GM13977 (cell line): ENCODE measurements around the gene PXK.

Source experiments
- DNase-seq: peaks from one replicate; pipeline ENCODE4 v3.0.0; 2012; ENCODE audit warnings: low spot score
- in situ Hi-C: fragments of 300-500 bp; cut with MboI; formaldehyde crosslinking; loops from one replicate; pipeline ENCODE4 v1.12.0; 2022; ENCODE audit warnings: low sequenced_read_pairs, low pct_unique_long_range_greater_than_20kb, mixed read lengths, inconsistent platforms; ENCODE audit not compliant: unreplicated experiment
- TF ChIP-seq, protein P1 (sequence below): IDR thresholded peaks from 2 replicates; pipeline ENCODE4 v1.5.1; 2012; ENCODE audit warnings: mild to moderate bottlenecking, control low read depth; ENCODE audit not compliant: insufficient read depth; ENCODE audit errors: extremely low read depth, missing control alignments

The PXK gene

DNA sequence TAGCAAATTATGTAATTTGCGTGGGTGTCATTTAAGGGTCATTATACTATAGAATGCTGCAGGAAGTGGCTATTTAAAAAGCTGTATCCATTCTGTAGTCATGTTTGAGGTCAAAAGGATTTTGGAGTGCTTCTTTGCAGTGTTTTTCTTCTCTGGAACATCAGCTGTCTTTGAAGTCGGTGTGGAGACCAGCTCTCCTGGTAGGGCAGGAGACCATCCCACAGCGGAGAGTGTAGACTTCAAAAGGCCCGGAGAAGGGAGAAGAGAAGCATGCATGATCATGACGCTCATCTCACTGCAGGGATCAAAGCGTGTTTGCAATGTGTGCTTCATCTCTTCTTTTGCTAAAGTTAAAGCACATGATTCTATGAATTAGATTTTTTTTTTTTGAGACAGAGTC is 19.9 kb downstream of the PXK start:
- in situ Hi-C loops = no loop called here
- TF ChIP-seq, protein P1, sequence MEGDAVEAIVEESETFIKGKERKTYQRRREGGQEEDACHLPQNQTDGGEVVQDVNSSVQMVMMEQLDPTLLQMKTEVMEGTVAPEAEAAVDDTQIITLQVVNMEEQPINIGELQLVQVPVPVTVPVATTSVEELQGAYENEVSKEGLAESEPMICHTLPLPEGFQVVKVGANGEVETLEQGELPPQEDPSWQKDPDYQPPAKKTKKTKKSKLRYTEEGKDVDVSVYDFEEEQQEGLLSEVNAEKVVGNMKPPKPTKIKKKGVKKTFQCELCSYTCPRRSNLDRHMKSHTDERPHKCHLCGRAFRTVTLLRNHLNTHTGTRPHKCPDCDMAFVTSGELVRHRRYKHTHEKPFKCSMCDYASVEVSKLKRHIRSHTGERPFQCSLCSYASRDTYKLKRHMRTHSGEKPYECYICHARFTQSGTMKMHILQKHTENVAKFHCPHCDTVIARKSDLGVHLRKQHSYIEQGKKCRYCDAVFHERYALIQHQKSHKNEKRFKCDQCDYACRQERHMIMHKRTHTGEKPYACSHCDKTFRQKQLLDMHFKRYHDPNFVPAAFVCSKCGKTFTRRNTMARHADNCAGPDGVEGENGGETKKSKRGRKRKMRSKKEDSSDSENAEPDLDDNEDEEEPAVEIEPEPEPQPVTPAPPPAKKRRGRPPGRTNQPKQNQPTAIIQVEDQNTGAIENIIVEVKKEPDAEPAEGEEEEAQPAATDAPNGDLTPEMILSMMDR = no peak
- DNase-seq = no peak

DNA sequence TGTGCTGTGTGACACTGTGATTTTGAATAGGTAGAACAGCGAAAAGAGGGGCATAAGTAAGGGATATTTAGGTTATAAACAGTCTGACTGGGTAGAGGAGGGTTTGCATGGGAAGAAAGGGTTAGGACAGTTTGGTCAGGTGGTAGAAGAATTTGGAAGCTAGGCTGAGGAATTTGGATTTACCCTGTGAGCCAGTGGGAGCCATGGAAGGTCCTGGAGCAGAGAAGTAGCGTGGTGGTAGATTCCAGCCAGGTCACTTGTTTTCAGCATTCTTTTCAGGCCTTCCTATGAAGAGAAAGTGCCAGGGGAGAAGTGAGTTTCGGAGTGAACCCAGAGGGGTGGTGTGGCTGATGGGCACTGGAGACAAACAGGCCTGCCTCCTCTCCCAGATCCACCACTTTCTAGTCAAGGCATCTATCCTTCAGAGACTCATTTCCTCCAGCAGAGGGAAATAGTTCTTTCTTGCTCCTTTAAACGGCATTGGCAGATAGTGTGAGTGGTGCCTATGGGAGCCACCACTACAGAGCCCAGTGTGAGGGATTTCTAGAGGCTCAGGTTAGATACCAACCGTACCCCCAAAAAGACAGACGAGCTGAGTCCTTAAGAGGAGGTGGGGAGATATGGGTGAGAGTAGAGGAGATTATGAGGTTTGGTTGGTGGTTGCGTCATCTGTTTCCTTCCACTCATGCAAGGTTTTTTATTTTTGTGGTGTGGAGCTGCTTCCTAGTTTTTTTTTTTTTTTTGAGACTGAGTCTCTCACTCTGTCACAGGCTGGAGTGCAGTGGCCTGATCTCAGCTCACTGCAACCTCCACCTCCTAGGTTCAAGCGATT is 21.2 kb downstream of the PXK start:
- TF ChIP-seq, protein P1 = no peak
- in situ Hi-C loops = no loop called here
- DNase-seq = no peak

DNA sequence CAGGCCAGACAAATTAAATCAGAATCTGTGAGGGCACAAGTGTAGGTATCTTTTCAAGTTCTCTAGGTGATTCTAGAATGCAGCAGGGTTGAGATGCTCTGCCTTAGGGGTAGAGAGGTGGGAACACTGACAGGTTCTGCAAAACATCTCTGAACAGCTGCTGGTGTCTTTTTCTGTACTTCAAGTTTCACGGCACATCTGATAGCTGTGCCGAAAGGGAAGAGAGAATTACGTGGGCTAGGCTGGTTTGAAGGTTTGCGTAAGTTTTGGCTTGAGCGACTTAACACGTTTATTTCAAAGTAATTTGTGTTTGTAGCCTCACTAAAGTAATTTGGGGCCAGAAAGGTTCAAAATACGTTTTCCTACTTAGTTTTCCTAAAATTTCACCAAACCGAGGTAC is 22.5 kb downstream of the PXK start:
- DNase-seq = peak; percentile 50
- in situ Hi-C loops = no loop called here
- TF ChIP-seq, protein P1 = no peak

DNA sequence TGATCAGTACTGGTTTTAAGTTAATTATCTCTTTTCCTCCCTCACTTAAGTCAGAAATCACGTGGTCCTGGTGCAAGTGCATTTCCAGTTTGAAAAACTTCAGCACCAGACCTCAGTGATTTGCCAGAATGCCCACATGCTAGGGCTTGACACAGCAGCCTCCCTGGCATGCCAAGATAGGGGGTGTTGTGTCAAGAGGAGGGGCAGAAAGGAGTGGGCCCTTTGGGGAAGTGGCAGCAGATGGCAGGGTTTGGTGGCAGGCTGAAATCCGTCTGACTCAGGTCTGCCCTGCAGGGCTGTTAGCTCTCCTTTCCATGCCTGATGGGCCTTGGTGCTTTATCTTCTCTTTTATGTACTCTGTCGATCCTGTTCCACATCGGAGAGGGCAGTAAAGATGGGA is 23.4 kb downstream of the PXK start:
- TF ChIP-seq, protein P1 = no peak
- in situ Hi-C loops = no loop called here
- DNase-seq = no peak

DNA sequence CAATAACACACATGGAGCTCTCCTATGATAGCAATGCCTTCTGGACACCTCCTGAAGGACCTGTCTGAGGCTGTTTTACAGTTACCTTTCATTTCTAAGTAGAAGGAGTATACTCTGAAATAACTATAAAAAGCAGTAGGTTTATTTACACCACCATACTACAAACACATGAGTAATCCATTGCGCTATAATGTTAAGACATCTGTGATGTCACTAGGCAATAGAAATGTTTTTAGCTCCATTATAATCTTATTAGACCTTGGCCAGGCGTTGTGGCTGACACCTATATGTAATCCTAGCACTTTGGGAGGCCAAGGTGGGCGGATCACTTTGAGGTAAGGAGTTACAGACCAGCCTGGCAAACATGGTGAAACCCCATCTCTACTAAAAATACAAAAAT is 24.7 kb downstream of the PXK start:
- in situ Hi-C loops = no loop called here
- TF ChIP-seq, protein P1 = no peak
- no peak for DNase-seq

DNA sequence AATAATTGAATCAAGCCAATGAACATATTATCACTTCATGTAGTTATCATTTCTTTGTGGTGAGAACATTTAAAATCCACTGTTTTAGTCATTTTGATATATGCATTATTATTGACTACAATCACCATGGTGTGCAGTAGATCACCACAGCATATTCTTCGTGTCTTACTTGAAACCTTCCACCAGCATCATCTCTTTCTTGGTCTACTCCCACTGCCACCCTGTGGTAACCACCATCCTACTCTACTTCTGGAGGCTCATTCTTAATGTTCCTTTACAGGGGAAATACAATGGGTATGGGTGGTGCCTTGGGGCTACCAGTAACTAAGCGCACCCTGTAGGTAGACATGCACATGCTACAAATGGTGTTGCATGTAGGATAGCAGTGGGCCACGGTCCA is 25.4 kb downstream of the PXK start:
- no peak for DNase-seq
- TF ChIP-seq, protein P1 = no peak
- in situ Hi-C loops = no loop called here
